ENCODE data around the gene TRNT1. TPM values are rescaled to one million over a fixed set of nuclear protein-coding genes. Genes with fewer than 3 reads are reported as not detected.

Gene TRNT1
- total RNA-seq, 3 donors from 2014 or later (not counting 1 experiment from before 2014, with no cell fraction given): 33.3 to 41.9 (median 36.6) TPM

- Histone ChIP-seq H3K27ac (ENCODE audit: low read length) (no peak overlapping the region), H3K4me3 (ENCODE audit: low read length) (no peak overlapping the region), H3K36me3 (ENCODE audit: control insufficient read depth, insufficient read depth, low read length) (peaks cover 32% of the 10 kb centered on the region), H3K4me1 (ENCODE audit: control insufficient read depth, insufficient read depth, low read length) (peaks cover 2% of the 10 kb centered on the region), H3K27me3 (ENCODE audit: control insufficient read depth, insufficient read depth, low read length) (no peaks in the 10 kb centered on the region), H3K9me3 (ENCODE audit: control insufficient read depth, insufficient read depth, low read length) (no peaks in the 10 kb centered on the region)
- 93% methylated on average over 5 of the region's 6 CpGs for WGBS (ENCODE audit: insufficient coverage)
- H3K27me3 Mint-ChIP-seq (ENCODE audit: low read depth in 2 of 2): no peaks in the 10 kb centered on the region
- H3K27ac Mint-ChIP-seq: peak overlapping the region in 1 of 2 donors; percentile 24
- no peaks in the 10 kb centered on the region for H3K9me3 Mint-ChIP-seq
- ATAC-seq (no peak), DNase-seq (no peak)
- H3K4me1 Mint-ChIP-seq: peaks cover 37 to 38% of the 10 kb centered on the region in 2 donors
- no peak overlapping the region for H3K4me3 Mint-ChIP-seq
- TF ChIP-seq CTCF (IDR thresholded peaks at IDR 0.05): no peak
- intact Hi-C loops (cut with micrococcal nuclease): no loop called here
- peaks cover 17% of the 10 kb centered on the region for H3K36me3 Mint-ChIP-seq
These were observed 6.8 kb downstream of the TRNT1 start for GRCh38 chr3:3133500-3133899.

- Histone ChIP-seq H3K9me3 (ENCODE audit: control insufficient read depth, insufficient read depth, low read length) (no peaks in the 10 kb centered on the region), H3K27ac (ENCODE audit: low read length) (no peak overlapping the region), H3K4me1 (ENCODE audit: control insufficient read depth, insufficient read depth, low read length) (no peaks in the 10 kb centered on the region), H3K4me3 (ENCODE audit: low read length) (no peak overlapping the region), H3K27me3 (ENCODE audit: control insufficient read depth, insufficient read depth, low read length) (no peaks in the 10 kb centered on the region), H3K36me3 (ENCODE audit: control insufficient read depth, insufficient read depth, low read length) (peaks cover 40% of the 10 kb centered on the region)
- DNase-seq (no peak), ATAC-seq (peak in 2 of 3 donors; percentile 21 to 64)
- intact Hi-C loops (cut with micrococcal nuclease): no loop called here
- WGBS (ENCODE audit: insufficient coverage): 96% methylated on average over 3 of the region's 4 CpGs
- peak overlapping the region; percentile 6 to 44 for H3K27ac Mint-ChIP-seq
- no peaks in the 10 kb centered on the region for H3K9me3 Mint-ChIP-seq
- H3K27me3 Mint-ChIP-seq (ENCODE audit: low read depth in 2 of 2): no peaks in the 10 kb centered on the region
- H3K4me1 Mint-ChIP-seq: peaks cover 29 to 39% of the 10 kb centered on the region in 2 donors
- H3K4me3 Mint-ChIP-seq: no peak overlapping the region
- TF ChIP-seq CTCF (IDR thresholded peaks at IDR 0.05): no peak
- peaks cover 23% of the 10 kb centered on the region for H3K36me3 Mint-ChIP-seq
These were observed 8.2 kb downstream of the TRNT1 start for GRCh38 chr3:3134750-3135448.

- no peak for ATAC-seq
- H3K36me3 ChIP-seq (ENCODE audit: control insufficient read depth, insufficient read depth, low read length): peaks cover 52% of the 10 kb centered on the region
- H3K27ac Mint-ChIP-seq: peak overlapping the region; percentile 75 to 79
These were observed 10.8 kb downstream of the TRNT1 start for GRCh38 chr3:3137526-3137925.

More at GRCh38 chr3:3137526-3137925, 10.8 kb downstream of the TRNT1 start:
- no peaks in the 10 kb centered on the region for H3K27me3 ChIP-seq (ENCODE audit: control insufficient read depth, insufficient read depth, low read length)
- Mint-ChIP-seq H3K36me3 (peaks cover 23% of the 10 kb centered on the region), H3K4me1 (peaks cover 29 to 39% of the 10 kb centered on the region in 2 donors), H3K9me3 (no peaks in the 10 kb centered on the region), H3K4me3 (no peak overlapping the region), H3K27me3 (ENCODE audit: low read depth in 2 of 2) (no peaks in the 10 kb centered on the region)
- no peak overlapping the region for H3K27ac ChIP-seq (ENCODE audit: low read length)
- 97% methylated on average over 2 of the region's 6 CpGs for whole genome bisulfite sequencing (ENCODE audit: insufficient coverage)
- no peak for DNase-seq
- TF ChIP-seq CTCF (IDR thresholded peaks at IDR 0.05): no peak
- H3K4me3 ChIP-seq (ENCODE audit: low read length): no peak overlapping the region
- intact Hi-C loops (cut with micrococcal nuclease): no loop called here
- no peaks in the 10 kb centered on the region for H3K4me1 ChIP-seq (ENCODE audit: control insufficient read depth, insufficient read depth, low read length)
- no peaks in the 10 kb centered on the region for H3K9me3 ChIP-seq (ENCODE audit: control insufficient read depth, insufficient read depth, low read length)

Measured in natural killer cell (primary cell).